ENCODE measurements around the gene MAGEB4.

GRCh38 chrX:30241724-30242415 lies at the start of gene MAGEB4:
- TF ChIP-seq CTCF (IDR thresholded peaks at IDR 0.05) (no peak), EZH2phosphoT487 (IDR thresholded peaks at IDR 0.05) (no peak), EZH2 (IDR thresholded peaks at IDR 0.05) (no peak)

Data from neural progenitor cell (in vitro differentiated cells).